Measurements from ENCODE around the gene RNF213.

- TF ChIP-seq CTCF (conservative IDR thresholded peaks at IDR 0.05; ENCODE audit: low read length) (no peak), EZH2phosphoT487 (IDR thresholded peaks at IDR 0.05; ENCODE audit: borderline replicate concordance) (no peak)
Observed at GRCh38 chr17:80320496-80320895, 59.8 kb downstream of the RNF213 start.
